NCI-H524 treated with DMSO at 0.1 percent for 48 hours (cell line): ENCODE results near the gene RTN3.
"Not testable (repeated sequence)": the region's sequence is repeated elsewhere in the genome, so short reads cannot be mapped to it uniquely, and the experiment has no call there.

Source experiments
- DNase-seq: peaks from one replicate; lab custom pipeline; 2025; lab: John Stamatoyannopoulos, UW

The RTN3 gene

DNA sequence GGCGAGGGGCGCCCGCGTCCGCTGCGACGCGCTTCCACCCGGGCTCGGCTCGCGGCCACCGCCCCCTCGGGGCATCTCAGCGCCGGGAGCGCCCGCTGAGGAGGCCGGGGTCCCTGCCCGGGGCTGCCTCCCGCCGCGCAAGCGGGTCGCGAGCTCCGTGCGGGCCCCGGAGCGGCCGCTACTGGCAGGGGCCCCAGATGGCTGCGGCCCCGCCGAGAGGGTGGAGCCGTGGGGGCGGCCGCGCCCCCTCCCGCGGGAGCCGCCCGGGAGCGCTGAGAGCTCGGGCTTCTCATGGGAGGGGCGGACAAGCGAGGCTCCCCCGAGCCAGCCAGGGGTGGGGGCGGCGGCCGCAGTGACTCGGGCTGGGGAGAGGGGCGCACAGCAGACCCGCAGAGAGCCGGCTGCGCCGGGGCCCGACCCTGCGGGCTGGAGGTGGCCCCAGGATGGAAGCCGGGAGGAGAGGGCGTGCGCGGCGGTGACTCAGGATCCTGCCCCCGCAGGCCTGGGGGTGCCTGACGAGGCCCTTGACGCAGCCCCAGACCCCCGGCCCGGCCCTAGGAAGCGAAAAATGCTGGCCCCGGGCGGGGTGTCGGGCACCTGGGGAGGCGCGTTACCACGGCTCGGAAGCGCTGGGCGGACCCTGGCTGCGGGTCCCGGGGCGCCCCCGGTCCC lies 87.9 kb downstream of the RTN3 start:
- no peak for DNase-seq

DNA sequence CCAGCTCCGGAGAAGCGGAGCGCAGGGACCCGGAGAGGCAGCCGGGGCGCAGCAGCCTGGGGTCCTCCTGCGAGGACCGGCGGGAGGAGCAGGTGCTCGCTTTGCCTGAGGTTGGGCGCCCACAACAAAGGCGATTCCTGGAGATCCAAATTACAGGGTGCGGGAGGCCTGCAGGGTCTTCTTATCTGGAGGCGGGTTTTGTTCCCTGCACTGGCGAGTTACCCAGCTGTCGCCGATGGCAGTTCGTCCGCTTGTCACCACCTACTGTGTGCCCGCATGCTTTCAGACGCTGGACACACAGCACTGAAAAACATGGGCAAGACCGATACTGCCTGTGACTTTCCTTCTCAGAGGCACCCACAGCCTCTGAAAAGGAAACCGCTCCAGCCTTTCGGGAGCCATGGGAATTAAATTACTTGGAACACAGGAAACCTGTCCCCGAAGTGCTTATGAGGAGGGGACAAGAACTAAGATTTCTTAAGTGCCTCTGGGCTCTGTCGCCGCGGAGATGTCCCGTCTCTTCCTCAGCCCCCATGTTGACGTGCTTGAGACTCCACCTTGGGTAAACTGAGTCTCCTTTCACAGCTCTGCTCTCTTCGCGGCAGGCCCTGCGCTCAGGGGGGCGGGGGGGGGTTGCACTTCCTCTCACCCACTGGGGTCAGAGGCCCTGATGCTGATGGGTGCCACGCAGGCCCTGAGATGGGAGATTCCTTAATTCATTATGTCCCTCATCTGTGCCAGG lies 88.6 kb downstream of the RTN3 start:
- DNase-seq = no peak

DNA sequence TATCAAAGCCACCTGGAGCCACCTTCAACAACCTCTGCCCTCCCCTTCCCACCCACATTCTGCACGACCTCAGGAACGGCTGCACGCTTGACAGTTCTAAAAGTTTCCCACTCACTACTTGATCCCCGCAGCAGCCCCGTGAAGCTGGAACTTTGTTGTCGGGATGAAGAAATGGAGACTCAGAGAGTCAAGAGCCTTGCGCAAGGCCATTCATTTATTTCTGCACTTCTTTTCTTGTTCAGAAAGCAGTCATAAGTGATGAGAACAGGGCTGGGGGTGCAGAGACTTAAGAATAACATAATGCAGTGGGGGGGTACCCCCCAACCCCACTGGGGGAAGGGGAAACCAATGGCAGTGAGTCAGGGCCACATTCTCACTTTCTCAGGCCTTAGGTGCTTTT lies 89.5 kb downstream of the RTN3 start:
- DNase-seq = no peak

DNA sequence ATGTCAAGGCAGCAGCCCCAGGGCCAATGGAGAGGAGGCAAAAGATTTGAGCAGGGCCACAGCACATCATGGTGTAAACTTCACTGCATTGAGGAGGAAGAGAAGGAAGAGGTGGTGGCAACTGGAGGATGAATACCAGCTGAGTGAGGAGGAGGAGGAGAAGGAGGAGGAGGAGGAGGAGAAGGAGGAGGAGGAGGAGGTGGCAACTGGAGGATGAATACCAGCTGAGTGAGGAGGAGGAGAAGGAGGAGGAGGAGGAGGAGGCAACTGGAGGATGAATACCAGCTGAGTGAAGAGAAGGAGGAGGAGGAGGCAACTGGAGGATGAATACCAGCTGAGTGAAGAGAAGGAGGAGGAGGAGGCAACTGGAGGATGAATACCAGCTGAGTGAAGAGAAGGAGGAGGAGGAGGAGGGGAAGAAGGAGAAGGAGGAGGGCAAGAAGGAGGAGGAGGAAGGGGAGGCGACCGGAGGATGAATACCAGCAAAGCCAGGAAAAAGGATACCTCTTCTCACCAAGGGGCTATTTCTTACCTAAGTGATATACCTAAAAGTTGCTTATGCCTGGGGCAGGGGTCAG lies 90.5 kb downstream of the RTN3 start:
- DNase-seq = not testable (repeated sequence)

DNA sequence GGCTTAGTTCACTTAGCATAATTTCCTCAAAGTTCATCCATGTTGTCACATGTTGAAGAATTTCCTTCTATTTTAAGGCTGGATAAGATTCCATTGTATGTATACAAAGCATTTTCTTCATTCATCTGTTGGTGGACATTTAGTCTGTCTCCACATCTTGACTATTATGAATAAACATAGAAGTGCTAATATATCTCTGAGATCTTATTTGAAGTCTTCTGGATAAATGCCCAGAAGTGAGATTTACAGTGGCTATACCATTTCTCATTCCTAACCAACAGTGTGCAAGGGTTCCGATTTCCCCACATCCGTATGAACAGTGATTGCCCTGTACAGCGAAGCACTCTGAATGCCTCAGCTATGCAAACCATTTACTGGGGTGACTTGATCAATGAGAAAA lies 93.9 kb downstream of the RTN3 start:
- no peak for DNase-seq

DNA sequence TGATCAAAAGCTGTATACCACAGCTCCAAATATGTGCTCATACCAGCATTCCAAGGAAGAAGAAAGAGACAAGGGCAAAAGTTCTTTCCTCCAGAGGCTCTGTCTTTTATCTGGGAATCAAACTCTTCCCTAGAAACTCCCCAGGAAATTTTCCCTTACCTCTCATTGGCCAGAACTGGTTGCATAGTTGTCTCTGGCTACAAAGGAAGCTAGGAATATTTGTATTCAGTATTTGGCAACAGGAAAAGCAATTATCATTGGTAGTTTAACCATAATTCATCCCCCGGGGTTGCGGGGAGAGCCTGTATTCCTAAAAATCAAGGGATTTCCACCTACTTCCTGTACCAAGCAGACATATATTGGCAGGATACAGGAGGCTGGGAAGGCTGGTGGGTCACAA lies 97.7 kb downstream of the RTN3 start:
- DNase-seq = no peak

DNA sequence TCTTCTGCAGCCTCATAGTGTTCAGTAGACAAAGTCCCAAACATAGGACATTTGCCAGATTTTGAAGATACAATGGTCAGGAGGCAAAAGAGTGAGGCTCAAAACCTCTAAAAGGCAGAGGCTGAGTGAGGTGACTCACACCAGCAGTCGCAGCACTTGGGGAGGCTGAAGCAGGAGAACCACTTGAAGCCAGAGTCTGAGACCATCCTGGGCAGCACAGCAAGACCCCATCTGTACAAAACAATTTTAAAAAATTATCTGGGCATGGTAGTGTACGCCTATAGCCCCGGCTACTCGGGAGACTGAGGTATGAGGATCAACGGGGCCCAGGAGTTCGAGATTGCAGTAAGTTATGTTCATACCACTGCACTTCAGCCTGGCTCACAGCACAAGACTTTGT lies 101.4 kb downstream of the RTN3 start:
- DNase-seq = no peak

DNA sequence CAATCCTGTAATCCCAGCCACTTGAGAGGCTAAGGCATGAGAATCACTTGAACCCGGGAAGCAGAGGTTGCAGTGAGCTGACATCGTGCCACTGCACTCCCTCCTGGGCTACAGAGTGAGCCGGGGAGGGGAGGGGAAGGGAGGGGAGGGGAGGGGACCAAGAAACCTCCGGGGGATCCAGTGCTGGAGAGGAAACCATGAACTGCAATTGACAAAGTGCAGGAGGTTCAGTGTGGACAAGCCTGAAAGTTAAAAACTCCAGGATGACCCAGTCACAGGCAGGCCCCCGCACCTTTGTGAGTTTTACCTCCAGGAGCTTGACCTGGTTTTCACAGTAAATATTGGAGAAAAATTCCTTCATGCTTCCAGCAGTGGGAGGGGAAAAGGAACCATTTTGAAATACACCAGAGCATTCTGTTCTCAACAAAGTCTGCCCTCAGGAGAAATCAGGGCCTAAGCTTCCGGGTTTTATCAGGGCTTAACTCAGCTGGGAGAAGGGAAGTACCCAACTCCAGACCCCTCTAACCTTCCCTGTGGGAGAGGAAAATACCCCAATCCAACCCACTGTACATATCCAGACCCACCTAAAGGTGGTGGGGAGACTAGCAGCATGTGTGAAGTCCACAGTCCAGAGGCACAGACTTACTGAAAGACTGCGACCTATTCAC lies 102.8 kb downstream of the RTN3 start:
- DNase-seq = no peak

DNA sequence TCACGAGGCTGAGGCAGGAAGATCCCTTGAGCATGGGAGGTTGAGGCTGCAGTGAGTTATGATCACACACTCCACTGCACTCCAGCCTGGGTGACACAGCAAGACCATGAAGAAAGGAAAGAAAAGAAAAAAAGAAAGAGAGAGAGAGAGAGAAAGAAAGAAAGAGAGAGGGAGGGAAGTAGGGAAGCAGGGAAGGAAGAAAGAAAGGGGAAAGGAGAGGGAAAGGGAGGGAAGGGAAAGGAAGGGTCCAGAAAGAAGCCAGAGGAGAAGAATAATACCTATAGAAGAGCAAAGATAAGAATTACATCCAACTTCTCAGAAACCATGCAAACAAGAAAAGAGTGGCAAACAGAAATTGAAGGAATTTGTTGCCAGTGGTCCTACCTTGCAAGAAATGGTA lies 104.5 kb downstream of the RTN3 start:
- no peak for DNase-seq

DNA sequence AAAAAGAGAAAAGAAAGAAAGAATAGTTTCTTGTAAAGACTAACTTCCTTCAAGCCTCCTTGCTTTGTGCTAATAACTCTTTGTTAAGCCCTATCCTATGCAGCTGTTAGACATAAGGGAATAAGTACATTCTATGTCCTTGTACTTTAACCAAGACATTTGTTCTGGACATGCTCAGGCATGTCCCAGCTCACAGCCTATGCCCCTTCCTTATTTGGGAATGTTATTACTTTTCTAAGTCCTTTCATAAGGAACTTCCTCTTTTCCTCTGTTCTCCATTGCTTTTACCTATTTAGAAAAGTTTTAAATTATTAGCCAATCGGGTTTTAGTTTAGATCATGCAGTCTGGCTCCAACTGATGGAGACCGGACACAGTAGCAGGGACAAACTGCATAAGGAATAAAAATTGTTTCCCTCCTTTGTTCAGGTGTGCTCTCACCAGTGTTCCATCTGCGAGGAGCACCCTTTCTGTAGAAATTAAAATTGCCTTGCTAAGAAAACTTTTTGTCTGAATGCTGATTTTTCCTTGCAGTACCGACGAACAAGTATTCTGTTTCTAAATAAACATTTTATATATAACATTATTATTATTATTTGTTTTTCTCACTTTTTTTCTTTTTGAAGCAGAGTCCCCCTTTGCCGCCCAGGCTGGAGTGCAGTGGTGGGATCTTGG lies 110.3 kb downstream of the RTN3 start:
- no peak for DNase-seq

DNA sequence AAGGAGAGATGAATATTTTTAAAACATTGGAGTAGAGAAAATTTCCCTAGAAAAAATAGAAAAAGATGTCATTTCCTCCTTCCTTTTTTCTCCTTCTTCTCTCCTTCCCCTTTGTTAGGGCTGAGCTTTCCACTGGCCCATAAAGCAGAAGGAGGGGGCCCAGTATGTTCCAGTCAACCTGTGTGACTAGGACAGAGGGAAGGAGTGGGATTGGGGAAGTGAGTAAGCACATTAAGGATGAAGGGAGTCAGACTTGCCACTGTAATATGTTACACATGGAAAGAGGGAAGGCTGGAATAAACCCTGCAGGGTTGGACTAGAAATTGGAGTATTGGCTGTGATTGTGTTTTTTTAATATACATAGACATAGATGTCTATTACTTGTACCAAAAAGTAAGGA lies 111.9 kb downstream of the RTN3 start:
- no peak for DNase-seq

DNA sequence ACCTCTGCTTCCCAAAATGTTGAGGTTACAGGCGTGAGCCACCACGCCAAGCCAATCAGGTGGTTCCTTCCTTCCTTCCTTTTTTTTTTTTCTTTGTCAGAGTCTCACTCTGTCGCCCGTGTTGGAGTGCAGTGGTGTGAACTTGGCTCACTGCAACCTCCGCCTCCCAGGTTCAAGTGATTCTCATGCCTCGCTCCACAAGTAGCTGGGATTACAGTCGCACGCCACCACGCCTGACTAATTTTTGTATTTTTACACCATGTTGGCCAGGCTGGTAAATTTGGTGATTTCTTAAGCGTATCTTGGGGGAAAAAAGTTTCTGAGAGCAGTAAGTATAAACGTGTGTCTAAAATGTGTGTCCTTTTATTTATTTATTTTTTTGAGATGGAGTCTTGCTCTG lies 113.8 kb downstream of the RTN3 start:
- no peak for DNase-seq

DNA sequence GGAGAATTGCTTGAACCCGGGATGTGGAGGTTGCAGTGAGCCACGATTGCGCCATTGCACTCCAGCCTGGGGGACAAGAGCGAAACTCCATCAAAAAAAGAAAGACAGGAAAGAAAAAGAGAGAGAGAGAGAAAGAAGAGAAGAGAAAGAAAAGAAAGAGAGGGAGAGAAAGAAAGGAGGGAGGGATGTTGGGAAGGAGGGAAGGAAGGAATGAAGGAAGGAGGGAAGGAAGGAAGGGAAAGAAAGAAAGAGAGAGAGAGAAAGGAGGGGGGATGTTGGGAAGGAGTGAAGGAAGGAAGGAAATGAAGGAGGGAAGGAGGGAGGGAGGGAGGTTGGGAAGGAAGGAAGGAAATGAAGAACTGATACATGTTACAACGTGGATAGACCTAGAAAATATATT lies 119.6 kb downstream of the RTN3 start:
- DNase-seq = no peak

DNA sequence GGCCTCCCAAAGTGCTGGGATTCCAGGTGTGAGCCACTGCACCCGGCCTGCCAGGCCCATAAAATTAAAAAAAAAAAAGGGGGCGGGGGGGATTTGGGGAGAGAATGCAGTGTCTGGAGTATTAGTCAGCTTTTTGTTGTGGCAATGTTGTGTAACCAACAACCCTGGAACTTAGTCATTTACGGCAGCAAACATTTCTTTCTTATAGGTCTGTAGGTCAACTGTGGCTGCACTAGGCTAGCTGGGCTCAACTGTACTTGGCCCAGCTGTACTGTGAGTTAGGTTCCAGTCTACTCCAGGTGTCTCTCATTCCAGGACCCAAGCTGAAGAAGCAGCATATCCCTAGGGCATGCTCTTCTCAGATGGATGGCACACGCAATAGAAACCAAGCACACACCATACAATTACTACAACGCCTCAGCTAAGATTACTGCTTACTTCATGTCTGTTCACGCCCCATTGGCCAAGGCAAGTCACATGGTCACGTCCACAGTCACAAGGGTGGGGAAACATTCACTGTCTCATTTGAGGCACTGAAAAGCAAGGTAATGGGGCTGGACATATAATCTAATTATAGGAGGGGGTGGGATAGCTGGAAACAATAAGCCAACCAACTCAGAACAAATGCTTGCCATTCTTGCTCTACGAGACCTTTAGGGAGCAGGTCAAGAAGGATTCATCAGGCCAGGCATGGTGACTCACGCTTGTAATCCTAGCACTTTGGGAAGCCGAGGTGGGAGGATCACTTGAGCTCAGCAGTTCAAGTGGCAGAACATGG lies 121.5 kb downstream of the RTN3 start:
- no peak for DNase-seq

DNA sequence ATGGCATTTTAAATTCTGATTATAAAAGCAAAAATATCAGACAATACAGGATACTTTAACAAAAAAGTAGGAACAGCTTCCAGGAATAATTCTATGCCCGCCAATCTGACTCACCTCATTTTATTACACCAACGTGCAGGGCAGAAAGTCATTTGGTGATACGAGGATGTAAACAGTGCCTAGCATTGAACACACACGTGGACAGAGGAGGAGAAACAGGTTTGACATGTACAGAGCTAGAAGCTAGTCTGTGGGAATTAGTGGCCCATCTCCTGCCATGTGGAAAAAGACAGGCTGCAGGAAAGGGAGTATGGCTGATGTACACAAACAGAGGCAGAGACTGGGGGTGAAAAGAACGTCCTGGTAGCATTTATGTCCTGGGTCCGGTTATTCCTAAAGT lies 123.0 kb downstream of the RTN3 start:
- no peak for DNase-seq

DNA sequence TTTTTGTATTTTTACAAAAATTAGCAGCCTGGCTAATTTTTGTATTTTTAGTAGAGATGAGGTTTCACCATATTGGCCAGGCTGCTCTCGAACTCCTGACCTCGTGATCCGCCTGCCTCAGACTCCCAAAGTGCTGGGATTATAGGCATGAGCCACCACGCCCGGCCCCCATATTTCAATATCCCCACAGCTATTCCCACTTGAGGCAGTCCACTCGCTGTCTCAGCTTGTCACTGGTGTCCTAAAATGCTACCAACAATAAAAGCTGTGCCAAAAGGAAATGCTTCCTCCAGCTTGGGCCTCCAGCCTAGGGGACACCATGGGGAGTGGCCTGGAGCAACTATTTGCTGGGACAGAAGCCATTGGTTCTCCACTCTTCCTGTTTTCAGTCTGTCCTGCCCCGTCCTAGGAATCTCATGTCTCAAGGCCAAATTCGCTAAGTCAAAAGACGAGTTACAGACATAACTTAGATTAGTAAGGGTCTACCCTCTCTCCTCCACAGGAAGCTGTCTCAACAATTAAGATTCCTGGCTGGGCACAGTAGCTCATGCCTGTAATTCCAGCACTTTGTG lies 124.6 kb downstream of the RTN3 start:
- DNase-seq = no peak
